Naive thymus-derived CD4-positive, alpha-beta T cell (primary cell): ENCODE data around the gene DIO3. TPM values are rescaled to one million over a fixed set of nuclear protein-coding genes. Genes with fewer than 3 reads are reported as not detected.

Source experiments
- ATAC-seq: fragments of 150-1000 bp; cut with Tn5 transposase; 2 replicates; pipeline ENCODE4 v1.10.0; 2021; ENCODE audit warnings: mild to moderate bottlenecking, moderate library complexity
- CTCF ChIA-PET: fragments of 350-600 bp; sonication (Branson Sonifier 250); formaldehyde crosslinking; loops from one replicate; lab custom pipeline; 2021; ENCODE audit warnings: antibody characterized with exemption; lab: Charles Lee
- POLR2A ChIA-PET: fragments of 350-600 bp; sonication (Branson Sonifier 250); formaldehyde crosslinking; loops from one replicate; lab custom pipeline; 2021; ENCODE audit warnings: antibody characterized with exemption, inconsistent platforms; lab: Charles Lee
- DNase-seq, 9 donors: peaks; one replicate each; pipeline versions ENCODE4 v3.0.0 to v3.0.0-alpha.2; 2020 to 2022; ENCODE audit warnings: mixed read lengths in 1 of 9
- H3K27ac ChIP-seq: one replicate; pipeline ENCODE4 v1.7.0; 2013; ENCODE audit warnings: mild to moderate bottlenecking, low read depth, low read length, moderate library complexity
- H3K27me3 ChIP-seq, 2 donors: one replicate each; pipeline ENCODE4 v1.7.0; 2013; ENCODE audit warnings: low read length in 2 of 2, mild to moderate bottlenecking in 2 of 2, moderate library complexity in 2 of 2; ENCODE audit not compliant: control insufficient read depth in 2 of 2, insufficient read depth in 2 of 2
- H3K36me3 ChIP-seq, 3 experiments: 1 replicate in 2 of 3; 2 replicates in 1 of 3; pipeline ENCODE4 v1.7.0; 2013; ENCODE audit warnings: low read length in 3 of 3, mild to moderate bottlenecking in 3 of 3, moderate library complexity in 1 of 3; ENCODE audit not compliant: insufficient read depth in 3 of 3, control insufficient read depth in 2 of 3
- H3K4me1 ChIP-seq, 2 donors: one replicate each; pipeline ENCODE4 v1.7.0; 2013; ENCODE audit warnings: low read length in 2 of 2, mild to moderate bottlenecking in 2 of 2, moderate library complexity in 1 of 2; ENCODE audit not compliant: control insufficient read depth in 2 of 2, insufficient read depth in 2 of 2
- H3K4me3 ChIP-seq: 2 replicates; pipeline ENCODE4 v1.7.0; 2013; ENCODE audit warnings: mild to moderate bottlenecking, low read length
- H3K9me3 ChIP-seq, 3 experiments: 1 replicate in 2 of 3; 2 replicates in 1 of 3; pipeline ENCODE4 v1.7.0; 2013; ENCODE audit warnings: low read length in 3 of 3; ENCODE audit not compliant: control insufficient read depth in 2 of 3
- H3K27ac Mint-ChIP-seq, 9 donors: one replicate each; pipeline ENCODE4 v1.8.0; 2020 to 2022; ENCODE audit warnings: mixed read lengths in 9 of 9, mild to moderate bottlenecking in 8 of 9, moderate library complexity in 5 of 9, inconsistent platforms in 2 of 9
- H3K27me3 Mint-ChIP-seq, 5 donors: one replicate each; pipeline ENCODE4 v1.8.0; 2021 to 2022; ENCODE audit warnings: mixed read lengths in 5 of 5, mild to moderate bottlenecking in 1 of 5
- H3K36me3 Mint-ChIP-seq, 5 donors: one replicate each; pipeline ENCODE4 v1.8.0; 2020 to 2022; ENCODE audit warnings: mixed read lengths in 5 of 5, mild to moderate bottlenecking in 3 of 5, inconsistent platforms in 1 of 5
- H3K4me1 Mint-ChIP-seq, 7 donors: one replicate each; pipeline ENCODE4 v1.8.0; 2020 to 2022; ENCODE audit warnings: mixed read lengths in 7 of 7, mild to moderate bottlenecking in 3 of 7, inconsistent platforms in 1 of 7
- H3K4me3 Mint-ChIP-seq, 10 donors: one replicate each; pipeline ENCODE4 v1.8.0; 2020 to 2022; ENCODE audit warnings: mild to moderate bottlenecking in 10 of 10, mixed read lengths in 10 of 10, moderate library complexity in 6 of 10, inconsistent platforms in 2 of 10
- H3K9me3 Mint-ChIP-seq, 11 donors: one replicate each; pipeline ENCODE4 v1.8.0; 2020 to 2022; ENCODE audit warnings: mixed read lengths in 11 of 11, mild to moderate bottlenecking in 4 of 11, inconsistent platforms in 1 of 11, moderate library complexity in 1 of 11
- intact Hi-C, 2 donors: fragments of 100-400 bp; cut with micrococcal nuclease; formaldehyde crosslinking; loops; one replicate each; pipeline ENCODE4 v1.15.1; 2023
- polyA plus RNA-seq, 2 donors: library from polyadenylated mRNA; unstranded; fragments of 300-500 nt; fragmentation: Illumina TruSeq; gene quantifications; one replicate each; pipeline ENCODE4 v1.2.3, GENCODE V29; 2021
- total RNA-seq, 6 experiments: library from RNA in 5 of 6; stranded (reverse) in 5 of 6; gene quantifications; 1 replicate in 5 of 6; 2 replicates in 1 of 6; pipeline ENCODE4 v1.2.3 and lab custom pipeline; 2021 to 2026

DIO3 gene
- total and polyA plus RNA-seq, 7 experiments from 2014 or later, result not detected

DNA sequence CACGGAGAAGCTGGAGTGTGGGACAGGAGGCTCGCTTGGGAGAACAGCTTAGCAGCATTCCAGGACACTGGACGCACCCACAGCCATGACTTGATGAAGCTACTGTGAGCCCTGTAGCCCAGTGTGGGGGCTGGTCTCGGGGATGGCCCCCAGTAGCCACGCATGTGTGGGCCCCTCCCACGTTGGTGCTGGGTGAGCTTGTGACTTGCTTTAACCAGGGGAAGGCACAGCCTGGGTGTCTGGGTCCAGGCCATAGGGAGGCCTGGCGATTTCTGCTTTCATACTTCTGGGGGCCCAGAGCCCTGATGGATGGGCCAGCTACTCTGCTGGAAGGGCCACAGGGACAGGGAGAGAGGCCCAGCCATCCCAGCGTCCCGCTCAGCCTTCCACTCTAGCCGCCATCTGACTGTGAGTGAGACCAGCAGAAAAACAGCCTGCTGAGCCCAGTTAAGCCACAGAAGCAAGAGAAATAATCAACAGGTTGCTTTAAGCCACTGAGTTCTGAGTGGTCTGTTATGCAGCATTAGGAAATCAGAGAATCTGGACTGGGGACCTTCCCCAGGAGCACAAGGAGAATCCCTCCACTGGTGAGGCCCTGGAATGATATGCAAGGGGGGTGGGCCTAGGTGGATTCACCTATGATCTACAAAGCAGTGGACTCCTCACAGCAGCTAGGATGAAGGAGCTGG lies 16.1 kb downstream of the DIO3 start:
- Histone ChIP-seq H3K4me1 (no peaks in the 10 kb centered on the region), H3K36me3 (no peaks in the 10 kb centered on the region), H3K27me3 (no peaks in the 10 kb centered on the region), H3K4me3 (no peak overlapping the region), H3K27ac (no peak overlapping the region), H3K9me3 (no peaks in the 10 kb centered on the region)
- ChIA-PET CTCF (no interaction called here), POLR2A (no interaction called here)
- Mint-ChIP-seq H3K4me3 (no peak overlapping the region), H3K9me3 (no peaks in the 10 kb centered on the region), H3K27me3 (peaks cover 0 to 23% (median 8%) of the 10 kb centered on the region in 5 donors), H3K27ac (no peak overlapping the region), H3K36me3 (no peaks in the 10 kb centered on the region), H3K4me1 (peaks cover 0 to 2% (median 0%) of the 10 kb centered on the region in 7 donors)
- ATAC-seq (no peak), DNase-seq (no peak)
- intact Hi-C loops, result no loop called here

DNA sequence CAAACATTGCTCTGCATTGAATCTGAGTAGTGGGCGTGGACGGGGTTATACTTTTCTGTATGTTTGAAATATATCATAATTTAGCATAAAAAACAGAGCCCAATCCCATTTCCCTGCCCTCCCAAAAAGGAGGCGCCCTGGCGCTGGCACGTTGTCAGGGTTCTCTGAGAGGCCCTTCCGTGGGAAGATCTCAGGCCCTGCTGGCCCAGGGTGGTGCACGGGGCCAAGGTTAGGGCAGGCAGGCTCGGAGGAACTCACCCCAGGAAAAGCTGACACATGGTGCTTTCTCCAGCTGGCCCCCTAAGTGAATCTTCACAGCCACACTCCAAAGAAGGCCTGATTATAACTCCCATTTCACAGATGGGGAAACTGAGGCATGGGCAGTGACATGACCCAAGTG lies 17.2 kb downstream of the DIO3 start:
- H3K9me3 ChIP-seq, result no peaks in the 10 kb centered on the region
- H3K4me1 ChIP-seq, result no peaks in the 10 kb centered on the region
- Mint-ChIP-seq H3K27me3 (peaks cover 0 to 21% (median 8%) of the 10 kb centered on the region in 5 donors), H3K4me3 (no peak overlapping the region), H3K36me3 (no peaks in the 10 kb centered on the region), H3K4me1 (peaks cover 0 to 2% (median 0%) of the 10 kb centered on the region in 7 donors), H3K9me3 (no peaks in the 10 kb centered on the region), H3K27ac (no peak overlapping the region)
- ChIA-PET POLR2A (no interaction called here), CTCF (no interaction called here)
- no peak overlapping the region for H3K4me3 ChIP-seq
- H3K27ac ChIP-seq, result no peak overlapping the region
- intact Hi-C loops, result no loop called here
- no peaks in the 10 kb centered on the region for H3K36me3 ChIP-seq
- H3K27me3 ChIP-seq, result no peaks in the 10 kb centered on the region
- DNase-seq, result no peak
- no peak for ATAC-seq

DNA sequence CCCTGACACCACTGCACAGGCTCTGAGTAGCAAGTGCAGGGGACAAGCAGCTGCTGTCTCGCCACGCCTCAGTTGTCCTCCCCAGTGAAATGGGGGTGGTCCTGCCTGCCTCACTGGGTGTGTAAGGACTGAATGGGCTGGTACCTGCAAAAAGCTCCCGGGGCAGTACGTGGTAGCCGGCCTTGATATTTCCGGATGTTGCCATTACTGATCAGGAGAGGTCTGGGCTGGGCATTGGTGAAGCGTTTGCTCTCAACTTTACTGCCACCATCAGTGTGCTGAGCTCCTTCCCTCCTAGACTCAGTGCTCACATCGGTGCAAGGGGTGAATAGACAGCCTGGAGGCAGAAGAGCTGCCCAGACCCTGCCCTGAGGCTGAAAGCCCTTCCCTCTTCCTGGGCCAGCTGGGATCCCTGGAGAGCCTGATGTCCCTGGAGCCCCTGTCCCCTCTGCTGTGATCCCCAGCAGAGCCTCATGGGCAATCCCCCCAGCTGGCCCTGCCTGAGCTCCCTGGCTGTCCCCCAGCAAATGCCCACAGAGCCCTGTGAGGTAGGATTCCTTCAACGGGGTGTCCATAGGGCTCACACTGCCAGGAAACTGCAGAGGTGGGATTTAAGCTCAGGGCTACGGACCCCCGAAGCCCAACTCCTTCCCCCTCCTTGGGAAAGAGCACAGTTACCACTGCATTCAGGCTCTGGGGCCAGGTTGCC lies 18.2 kb downstream of the DIO3 start:
- ChIA-PET POLR2A (no interaction called here), CTCF (no interaction called here)
- Histone ChIP-seq H3K4me1 (no peaks in the 10 kb centered on the region), H3K27me3 (no peaks in the 10 kb centered on the region), H3K4me3 (no peak overlapping the region), H3K27ac (no peak overlapping the region), H3K36me3 (no peaks in the 10 kb centered on the region), H3K9me3 (no peaks in the 10 kb centered on the region)
- Mint-ChIP-seq H3K9me3 (no peaks in the 10 kb centered on the region), H3K4me1 (peaks cover 0 to 2% (median 0%) of the 10 kb centered on the region in 7 donors), H3K4me3 (no peak overlapping the region), H3K27me3 (peaks cover 0 to 15% (median 8%) of the 10 kb centered on the region in 5 donors), H3K36me3 (no peaks in the 10 kb centered on the region), H3K27ac (no peak overlapping the region)
- DNase-seq, result no peak
- intact Hi-C loops, result no loop called here
- no peak for ATAC-seq

DNA sequence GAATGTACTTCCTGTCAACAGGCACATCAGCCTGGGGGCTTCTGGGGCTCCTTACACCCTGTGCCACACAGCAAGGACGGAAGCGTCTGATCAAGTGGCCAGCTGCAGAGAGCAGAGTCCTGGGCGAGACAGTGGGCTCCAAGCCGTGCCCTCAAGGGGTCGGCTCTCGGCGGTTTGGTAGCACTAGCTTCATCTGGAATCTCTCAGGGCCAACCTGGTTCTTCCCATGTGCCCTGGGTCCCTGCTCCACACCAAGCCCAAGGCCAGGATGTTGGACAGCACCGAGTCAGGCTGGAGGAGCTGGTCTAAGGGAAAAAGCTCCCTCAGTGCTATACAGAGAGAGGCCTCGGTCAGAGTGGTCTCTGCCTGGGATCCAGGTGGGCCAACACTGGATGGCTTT lies 20.5 kb downstream of the DIO3 start:
- peaks cover 0 to 9% (median 1%) of the 10 kb centered on the region in 5 donors for H3K27me3 Mint-ChIP-seq
- H3K9me3 Mint-ChIP-seq, result no peaks in the 10 kb centered on the region
- DNase-seq (no peak), ATAC-seq (no peak)
- H3K4me1 ChIP-seq, result no peaks in the 10 kb centered on the region
- POLR2A ChIA-PET, result no interaction called here
- H3K9me3 ChIP-seq, result no peaks in the 10 kb centered on the region
- H3K4me3 Mint-ChIP-seq, result no peak overlapping the region
- H3K4me1 Mint-ChIP-seq, result peaks cover 0 to 2% (median 0%) of the 10 kb centered on the region in 7 donors
- no peak overlapping the region for H3K27ac Mint-ChIP-seq
- no peak overlapping the region for H3K27ac ChIP-seq
- intact Hi-C loops, result no loop called here
- no peaks in the 10 kb centered on the region for H3K27me3 ChIP-seq
- no peaks in the 10 kb centered on the region for H3K36me3 ChIP-seq
- CTCF ChIA-PET, result no interaction called here
- H3K36me3 Mint-ChIP-seq, result no peaks in the 10 kb centered on the region
- H3K4me3 ChIP-seq, result no peak overlapping the region

DNA sequence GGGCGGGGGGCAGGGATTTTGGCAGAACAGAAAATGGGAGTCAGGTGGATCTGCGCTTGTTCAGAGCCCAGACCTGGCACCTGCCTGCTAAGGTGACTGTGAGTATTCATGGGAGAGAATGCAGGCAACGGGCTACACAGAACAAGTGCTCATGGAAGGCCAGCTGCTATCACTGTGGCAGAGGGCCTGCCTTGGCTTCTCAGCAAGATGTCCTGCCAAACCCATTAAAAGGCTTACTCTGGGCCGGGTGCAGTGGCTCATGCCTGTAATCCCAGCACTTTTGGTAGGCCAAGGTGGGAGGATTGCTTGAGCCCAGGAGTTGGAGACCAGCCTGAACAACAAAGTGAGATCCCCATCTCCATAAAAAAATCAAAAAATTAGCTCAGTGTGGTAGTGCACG lies 21.0 kb downstream of the DIO3 start:
- DNase-seq, result no peak
- H3K27me3 ChIP-seq, result no peaks in the 10 kb centered on the region
- no peak overlapping the region for H3K27ac ChIP-seq
- Mint-ChIP-seq H3K27me3 (peaks cover 0 to 8% (median 0%) of the 10 kb centered on the region in 5 donors), H3K27ac (no peak overlapping the region), H3K36me3 (no peaks in the 10 kb centered on the region), H3K4me1 (peaks cover 0 to 2% (median 0%) of the 10 kb centered on the region in 7 donors), H3K9me3 (no peaks in the 10 kb centered on the region), H3K4me3 (no peak overlapping the region)
- no peaks in the 10 kb centered on the region for H3K9me3 ChIP-seq
- no peak overlapping the region for H3K4me3 ChIP-seq
- intact Hi-C loops, result no loop called here
- ChIA-PET CTCF (no interaction called here), POLR2A (no interaction called here)
- H3K36me3 ChIP-seq, result no peaks in the 10 kb centered on the region
- H3K4me1 ChIP-seq, result no peaks in the 10 kb centered on the region
- no peak for ATAC-seq

DNA sequence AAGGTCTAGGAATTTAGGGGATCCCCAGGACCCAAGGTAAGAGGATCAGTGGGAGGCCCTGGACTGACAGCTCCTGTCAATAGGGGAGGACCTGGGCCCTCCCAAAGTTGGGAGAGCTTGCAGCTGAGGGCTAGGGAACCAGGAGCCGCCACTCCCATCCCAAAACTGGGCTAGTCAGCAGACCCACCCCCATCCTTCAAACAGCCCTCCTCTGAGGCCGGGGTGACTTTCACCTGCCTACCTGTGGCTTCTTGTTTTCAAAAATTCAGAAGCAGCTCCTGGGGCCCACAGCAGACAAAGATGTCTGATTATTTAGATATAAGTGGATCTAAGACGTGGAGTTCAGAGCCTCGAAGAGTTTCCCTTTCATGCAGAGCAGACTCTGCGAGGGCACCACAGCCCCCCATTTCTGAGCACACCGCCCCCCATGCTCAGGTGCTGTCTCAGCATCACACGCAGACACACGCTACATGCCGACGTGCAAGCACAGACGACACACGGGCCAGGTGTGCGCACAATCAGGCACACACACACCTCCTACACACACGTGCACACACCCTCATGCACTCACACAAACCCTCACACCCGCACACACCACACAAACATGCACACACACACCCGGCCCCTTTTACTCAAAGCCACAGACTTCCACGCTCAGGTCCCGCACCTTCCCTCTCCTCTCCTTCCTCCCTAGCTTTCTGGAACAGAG lies 21.9 kb downstream of the DIO3 start:
- ChIA-PET CTCF (no interaction called here), POLR2A (no interaction called here)
- DNase-seq (no peak), ATAC-seq (no peak)
- Histone ChIP-seq H3K27ac (no peak overlapping the region), H3K36me3 (no peaks in the 10 kb centered on the region), H3K27me3 (no peaks in the 10 kb centered on the region), H3K9me3 (no peaks in the 10 kb centered on the region), H3K4me1 (no peaks in the 10 kb centered on the region), H3K4me3 (no peak overlapping the region)
- Mint-ChIP-seq H3K27ac (no peak overlapping the region), H3K9me3 (no peaks in the 10 kb centered on the region), H3K4me1 (peaks cover 0 to 2% (median 0%) of the 10 kb centered on the region in 7 donors), H3K4me3 (peak overlapping the region in 1 of 10 donors; percentile 1), H3K27me3 (peaks cover 0 to 8% (median 0%) of the 10 kb centered on the region in 5 donors), H3K36me3 (no peaks in the 10 kb centered on the region)
- intact Hi-C loops, result no loop called here
